Skeletal muscle satellite cell (primary cell): ENCODE measurements around the gene MAP1LC3B.
"Not testable (repeated sequence)": the region's sequence is repeated elsewhere in the genome, so short reads cannot be mapped to it uniquely, and the experiment has no call there.

Source experiments
- H3K27me3 ChIP-seq: 2 replicates; pipeline ENCODE4 v1.7.0; 2013; ENCODE audit warnings: low read length; ENCODE audit not compliant: control insufficient read depth, insufficient read depth
- H3K36me3 ChIP-seq: 2 replicates; pipeline ENCODE4 v1.7.0; 2013; ENCODE audit warnings: mild to moderate bottlenecking, control low read depth, low read length; ENCODE audit not compliant: insufficient read depth
- H3K4me1 ChIP-seq: 2 replicates; pipeline ENCODE4 v1.7.0; 2013; ENCODE audit warnings: low read length; ENCODE audit not compliant: control insufficient read depth, insufficient read depth
- H3K4me2 ChIP-seq: 2 replicates; pipeline ENCODE4 v1.7.0; 2013; ENCODE audit warnings: mild to moderate bottlenecking, low read length
- H3K4me3 ChIP-seq: 2 replicates; pipeline ENCODE4 v1.7.0; 2013; ENCODE audit warnings: low read length
- H3K9ac ChIP-seq: 2 replicates; pipeline ENCODE4 v1.7.0; 2013; ENCODE audit warnings: mild to moderate bottlenecking, low read depth, low read length, moderate library complexity
- H3K9me3 ChIP-seq: replicated peaks from 2 replicates; pipeline ENCODE4 v1.7.0; 2013; ENCODE audit warnings: mild to moderate bottlenecking, control low read depth, low read length

The MAP1LC3B gene

DNA sequence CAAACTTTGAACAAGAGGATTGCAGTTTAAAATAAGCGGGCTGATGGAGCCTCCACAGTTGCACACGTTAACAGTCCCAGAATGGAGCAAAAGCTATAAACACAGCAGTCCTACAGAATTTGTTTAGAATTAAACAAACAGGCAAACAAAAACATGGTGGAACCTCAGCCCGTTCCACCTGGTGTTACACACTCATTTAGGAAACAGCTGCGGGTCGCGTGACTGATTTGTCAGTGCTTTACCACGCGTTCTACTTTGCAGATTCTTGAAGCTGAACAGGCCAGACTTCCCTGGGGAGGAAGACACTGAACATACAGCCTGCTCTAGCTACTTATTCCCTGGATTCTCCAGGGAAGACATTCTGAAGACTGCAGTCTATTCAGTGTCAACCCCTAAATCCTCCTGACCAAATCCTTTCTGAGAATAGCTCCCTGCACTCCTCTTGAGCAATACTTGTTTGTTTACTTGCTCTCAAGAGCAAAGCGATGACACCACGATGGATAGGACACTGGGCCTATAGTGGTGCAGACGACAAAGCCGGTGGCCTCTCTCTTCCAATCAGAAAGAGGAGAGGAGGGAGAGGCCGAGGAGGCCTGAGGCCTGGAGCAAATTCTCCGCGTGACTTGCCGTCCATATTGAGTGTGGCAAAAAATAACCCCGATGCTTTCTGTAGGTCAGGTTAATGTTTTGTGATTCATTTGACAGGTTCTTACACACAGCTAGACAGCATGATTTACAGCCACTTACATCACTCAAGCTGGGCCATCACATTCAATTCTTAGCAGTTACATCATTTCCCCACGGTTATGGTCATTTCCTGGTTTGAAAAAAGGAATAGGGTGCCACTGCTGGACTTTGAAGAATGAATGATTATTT is 4.0 kb upstream of the MAP1LC3B start:
- no peaks in the 10 kb centered on the region for H3K9me3 ChIP-seq
- H3K9ac ChIP-seq = peak overlapping the region; percentile 32
- no peaks in the 10 kb centered on the region for H3K27me3 ChIP-seq
- peak overlapping the region; percentile 57 for H3K4me2 ChIP-seq
- peak overlapping the region; percentile 31 for H3K4me3 ChIP-seq
- no peaks in the 10 kb centered on the region for H3K36me3 ChIP-seq
- peaks cover 32% of the 10 kb centered on the region for H3K4me1 ChIP-seq

DNA sequence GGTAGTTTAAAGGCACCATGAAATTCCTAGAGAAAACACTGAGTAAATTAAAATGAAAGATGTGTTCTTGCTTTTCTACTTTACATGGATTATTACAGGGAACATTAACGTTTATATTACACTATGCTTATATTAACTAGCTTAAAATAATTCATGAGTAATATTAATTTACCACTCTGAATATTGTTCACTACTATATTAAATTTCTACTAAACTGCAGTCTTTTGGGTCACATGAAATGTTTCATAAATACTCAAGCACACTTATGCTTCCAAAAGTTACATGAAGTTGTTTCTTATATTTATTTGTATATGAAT is 3.4 kb upstream of the MAP1LC3B start:
- H3K4me3 ChIP-seq = peak overlapping the region; percentile 10

DNA sequence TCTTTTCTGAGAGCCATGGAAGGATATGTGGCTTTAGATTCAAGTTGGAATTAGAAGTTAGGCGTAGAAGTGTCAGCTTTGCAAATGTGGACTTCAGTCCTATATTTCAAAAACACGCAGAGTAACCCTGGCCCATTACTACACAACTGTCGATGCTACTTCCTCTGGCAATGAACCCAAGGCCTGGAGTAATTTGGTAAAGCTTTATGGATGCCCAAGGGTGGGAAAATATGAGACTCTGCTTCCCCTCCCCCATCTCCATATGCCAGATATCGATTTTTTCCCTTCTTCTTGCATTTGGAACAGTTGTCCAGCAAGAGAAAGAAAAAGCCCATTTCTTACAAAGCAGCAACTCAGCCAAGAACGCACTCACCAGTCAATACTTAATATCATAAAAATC is 2.9 kb upstream of the MAP1LC3B start:
- no peak overlapping the region for H3K9ac ChIP-seq
- H3K4me1 ChIP-seq = peaks cover 39% of the 10 kb centered on the region
- no peak overlapping the region for H3K4me2 ChIP-seq
- H3K9me3 ChIP-seq = no peaks in the 10 kb centered on the region
- no peak overlapping the region for H3K4me3 ChIP-seq
- H3K36me3 ChIP-seq = no peaks in the 10 kb centered on the region
- H3K27me3 ChIP-seq = no peaks in the 10 kb centered on the region

More for the DNA sequence above, 3.4 kb upstream of the MAP1LC3B start:
- no peaks in the 10 kb centered on the region for H3K27me3 ChIP-seq
- peak overlapping the region; percentile 57 for H3K4me2 ChIP-seq
- peaks cover 35% of the 10 kb centered on the region for H3K4me1 ChIP-seq
- no peaks in the 10 kb centered on the region for H3K36me3 ChIP-seq
- peak overlapping the region; percentile 32 for H3K9ac ChIP-seq
- no peaks in the 10 kb centered on the region for H3K9me3 ChIP-seq

GRCh38 chr16:87389914-87390313 is 2.2 kb upstream of the MAP1LC3B start:
- not testable (repeated sequence) for H3K9me3 ChIP-seq, H3K4me2 ChIP-seq, H3K36me3 ChIP-seq, H3K9ac ChIP-seq, H3K4me3 ChIP-seq, H3K27me3 ChIP-seq
- peaks cover 40% of the 10 kb centered on the region for H3K4me1 ChIP-seq

- no peaks in the 10 kb centered on the region for H3K9me3 ChIP-seq
- H3K4me3 ChIP-seq = peak overlapping the region; percentile 74
- H3K27me3 ChIP-seq = no peaks in the 10 kb centered on the region
- H3K36me3 ChIP-seq = no peaks in the 10 kb centered on the region
- H3K4me1 ChIP-seq = peaks cover 47% of the 10 kb centered on the region
- peak overlapping the region; percentile 93 for H3K9ac ChIP-seq
- H3K4me2 ChIP-seq = peak overlapping the region; percentile 92
These were observed 1.4 kb upstream of the MAP1LC3B start for GRCh38 chr16:87390641-87391323.

DNA sequence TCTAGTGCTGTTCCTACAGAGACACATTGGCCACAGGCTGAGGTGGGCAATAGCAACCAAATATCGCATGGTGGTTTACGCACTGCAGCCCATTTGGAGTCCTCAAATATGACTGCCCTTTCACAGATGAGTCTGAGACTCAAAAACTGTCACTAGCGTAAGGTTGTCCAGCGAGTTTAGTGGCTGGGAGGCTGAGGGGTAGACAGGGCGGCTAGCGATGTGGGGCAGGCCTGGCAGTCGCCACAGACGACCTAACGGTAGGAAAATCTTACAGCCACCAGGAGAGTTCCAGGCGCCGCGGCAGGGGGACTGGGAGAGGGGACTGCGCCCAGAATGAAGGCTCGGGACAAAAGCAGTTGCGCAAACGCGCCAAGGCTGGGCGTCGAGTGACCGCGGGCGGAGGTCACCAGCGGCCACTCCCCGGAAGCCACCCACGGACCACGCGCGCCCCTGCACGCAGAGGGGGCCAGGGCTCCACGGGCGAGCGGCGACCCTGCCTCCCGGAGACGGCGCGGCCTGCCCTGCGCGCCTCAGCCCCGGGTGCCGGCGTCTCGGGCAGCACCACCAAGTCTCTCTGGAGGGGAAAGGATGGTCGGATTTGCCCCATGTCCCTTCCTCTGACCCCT is 699 bp upstream of the MAP1LC3B start:
- Histone ChIP-seq H3K4me3 (peak overlapping the region; percentile 74), H3K4me2 (peak overlapping the region; percentile 92), H3K9me3 (no peaks in the 10 kb centered on the region), H3K4me1 (peaks cover 47% of the 10 kb centered on the region), H3K9ac (peak overlapping the region; percentile 93), H3K27me3 (no peaks in the 10 kb centered on the region), H3K36me3 (no peaks in the 10 kb centered on the region)

- Histone ChIP-seq H3K27me3 (no peaks in the 10 kb centered on the region), H3K4me3 (peak overlapping the region; percentile 80)
These were observed 914 bp downstream of the MAP1LC3B start for GRCh38 chr16:87392821-87393679.

DNA sequence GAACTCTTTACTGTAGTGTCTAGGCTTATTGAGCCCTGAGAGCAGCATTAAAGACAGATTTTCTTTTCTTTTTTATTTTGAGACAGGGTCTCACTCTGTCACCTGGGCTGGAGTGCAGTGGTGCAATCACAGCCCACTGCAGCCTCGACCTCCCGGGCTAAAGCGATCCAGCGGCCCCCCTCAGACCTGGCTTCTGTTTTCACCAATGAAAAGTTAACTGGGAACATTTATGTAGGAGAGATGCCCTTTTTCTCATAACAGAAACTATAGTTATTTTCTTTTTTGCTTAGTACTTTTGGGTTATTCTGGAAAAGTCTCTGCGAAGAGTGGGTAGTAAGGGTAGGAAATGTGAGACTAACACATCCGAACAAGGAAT is 1.5 kb downstream of the MAP1LC3B start:
- no peaks in the 10 kb centered on the region for H3K27me3 ChIP-seq
- peak overlapping the region; percentile 80 for H3K4me3 ChIP-seq
- peak overlapping the region; percentile 95 for H3K4me2 ChIP-seq
- H3K9ac ChIP-seq = peak overlapping the region; percentile 93
- no peaks in the 10 kb centered on the region for H3K9me3 ChIP-seq
- peaks cover 37% of the 10 kb centered on the region for H3K4me1 ChIP-seq
- H3K36me3 ChIP-seq = peaks cover 5% of the 10 kb centered on the region

More at GRCh38 chr16:87392821-87393679, 914 bp downstream of the MAP1LC3B start:
- no peaks in the 10 kb centered on the region for H3K9me3 ChIP-seq
- no peaks in the 10 kb centered on the region for H3K36me3 ChIP-seq
- peaks cover 42% of the 10 kb centered on the region for H3K4me1 ChIP-seq
- H3K4me2 ChIP-seq = peak overlapping the region; percentile 95
- H3K9ac ChIP-seq = peak overlapping the region; percentile 93

GRCh38 chr16:87395181-87395842 is 3.2 kb downstream of the MAP1LC3B start:
- no peak overlapping the region for H3K9ac ChIP-seq
- no peak overlapping the region for H3K4me2 ChIP-seq
- H3K4me3 ChIP-seq = no peak overlapping the region
- peaks cover 29% of the 10 kb centered on the region for H3K4me1 ChIP-seq
- H3K36me3 ChIP-seq = peaks cover 15% of the 10 kb centered on the region
- H3K27me3 ChIP-seq = no peaks in the 10 kb centered on the region
- H3K9me3 ChIP-seq = no peaks in the 10 kb centered on the region

- H3K4me3 ChIP-seq = no peak overlapping the region
- H3K9ac ChIP-seq = no peak overlapping the region
- H3K4me1 ChIP-seq = no peaks in the 10 kb centered on the region
- H3K36me3 ChIP-seq = peaks cover 75% of the 10 kb centered on the region
- no peaks in the 10 kb centered on the region for H3K27me3 ChIP-seq
- no peak overlapping the region for H3K4me2 ChIP-seq
- no peaks in the 10 kb centered on the region for H3K9me3 ChIP-seq
These were observed 12.9 kb downstream of the MAP1LC3B start for GRCh38 chr16:87404764-87405625.
